Left lobe of liver (tissue), 2 donors: ENCODE data around the gene CXorf51A. TPM values are rescaled to one million over a fixed set of nuclear protein-coding genes. Genes with fewer than 3 reads are reported as not detected.
"Not testable (repeated sequence)": the region's sequence is repeated elsewhere in the genome, so short reads cannot be mapped to it uniquely, and the experiment has no call there.

ENCODE experiments used
- ATAC-seq: fragments of 200-7000 bp; cut with Tn5 transposase; one replicate; pipeline ENCODE4 v1.9.1; 2020; ENCODE audit warnings: mild to moderate bottlenecking, moderate library complexity
- DNase-seq: peaks from one replicate; pipeline ENCODE4 v3.0.0-alpha.2; 2020; ENCODE audit warnings: low spot score
- total RNA-seq: library from RNA; stranded (reverse); gene quantifications from one replicate; pipeline ENCODE4 v1.2.1, GENCODE V29; 2021
- donor health status: DM: no; HTN: no; CAD: no; lungs with moderate emphysema.
- donor health status: DM: no; HTN: yes; CAD: no.

Gene CXorf51A
- not detected for total RNA-seq

GRCh38 chrX:146814644-146815043 is at the start of gene CXorf51A:
Gene CXorf51A (minus strand): TSS chrX:146814744. CDS start chrX:146814723, 21 bp downstream.
- not testable (repeated sequence) for DNase-seq, ATAC-seq

- ATAC-seq, result no peak
- DNase-seq, result no peak
These were observed 49.0 kb upstream of the CXorf51A start for GRCh38 chrX:146863566-146863965.

- DNase-seq, result no peak
These were observed 39.7 kb upstream of the CXorf51A start for GRCh38 chrX:146854281-146854680.

GRCh38 chrX:146831994-146832393 is 17.4 kb upstream of the CXorf51A start:
- ATAC-seq (no peak), DNase-seq (no peak)

More at GRCh38 chrX:146854281-146854680, 39.7 kb upstream of the CXorf51A start:
- ATAC-seq, result no peak

- not testable (repeated sequence) for DNase-seq, ATAC-seq
These were observed 5.1 kb downstream of the CXorf51A start, which contains the start of gene CXorf51B for GRCh38 chrX:146809471-146809870. Gene CXorf51B (plus strand): TSS chrX:146809771. CDS start chrX:146809792, 21 bp downstream.

Other genes starting within 250 kb of the CXorf51A start
- gene CXorf51B, start 5.0 kb downstream of the CXorf51A start, total RNA-seq, result not detected